Activated B cell treated with CpG ODN at 0.5 μM for 24 hours (primary cell): Measurements from ENCODE around the gene SRR. TPM values are rescaled to one million over a fixed set of nuclear protein-coding genes. Genes with fewer than 3 reads are reported as not detected.

Source experiments
- ATAC-seq: fragments of 200-7000 bp; cut with Tn5 transposase; one replicate; pipeline ENCODE4 v1.10.0; 2021; ENCODE audit warnings: low read depth, mild to moderate bottlenecking, moderate library complexity
- CTCF ChIA-PET: fragments of 350-600 bp; sonication (Branson Sonifier 250); formaldehyde crosslinking; loops from one replicate; lab custom pipeline; 2021; ENCODE audit warnings: antibody characterized with exemption; lab: Charles Lee
- POLR2A ChIA-PET: fragments of 350-600 bp; sonication (Branson Sonifier 250); formaldehyde crosslinking; loops from one replicate; lab custom pipeline; 2021; ENCODE audit warnings: antibody characterized with exemption; lab: Charles Lee
- DNase-seq: peaks from one replicate; pipeline ENCODE4 v3.0.0; 2022
- H3K27ac Mint-ChIP-seq: one replicate; pipeline ENCODE4 v1.8.0; 2020; ENCODE audit warnings: mixed read lengths
- H3K27me3 Mint-ChIP-seq: one replicate; pipeline ENCODE4 v1.8.0; 2021; ENCODE audit warnings: mixed read lengths
- H3K36me3 Mint-ChIP-seq: one replicate; pipeline ENCODE4 v1.8.0; 2021; ENCODE audit warnings: low read depth, mixed read lengths
- H3K4me1 Mint-ChIP-seq: one replicate; pipeline ENCODE4 v1.8.0; 2021; ENCODE audit warnings: mixed read lengths
- H3K4me3 Mint-ChIP-seq: one replicate; pipeline ENCODE4 v1.8.0; 2020; ENCODE audit warnings: mild to moderate bottlenecking, mixed read lengths
- H3K9me3 Mint-ChIP-seq: one replicate; pipeline ENCODE4 v1.8.0; 2020; ENCODE audit warnings: mixed read lengths
- CTCF ChIP-seq: fragments of 200-600 bp; IDR thresholded peaks from one replicate; pipeline ENCODE4 v1.8.0; 2022; ENCODE audit warnings: antibody characterized with exemption, mild to moderate bottlenecking
- intact Hi-C: fragments of 100-400 bp; cut with micrococcal nuclease; formaldehyde crosslinking; loops from one replicate; pipeline ENCODE4 v1.15.1; 2024
- total RNA-seq: library from RNA; stranded (reverse); gene quantifications from 2 replicates; pipeline ENCODE4 v1.2.3, GENCODE V29; 2022

Gene SRR
- total RNA-seq, 1 donor from 2014 or later: 5.7 TPM

- TF ChIP-seq CTCF: no peak
- Mint-ChIP-seq H3K27me3 (no peaks in the 10 kb centered on the region), H3K36me3 (peaks cover 63% of the 10 kb centered on the region), H3K27ac (no peak overlapping the region), H3K4me3 (no peak overlapping the region), H3K4me1 (no peaks in the 10 kb centered on the region), H3K9me3 (no peaks in the 10 kb centered on the region)
- DNase-seq (no peak), ATAC-seq (no peak)
- CTCF ChIA-PET: interaction anchor here (0.6 kb wide), 1 partner anchor 1165 kb away, joined by 3 read pairs; no protein-coding TSS in a partner anchor
- intact Hi-C loops: no loop called here
- POLR2A ChIA-PET: no interaction called here
Measured at GRCh38 chr17:2279707-2280106, 24.0 kb upstream of the SRR start.

GRCh38 chr17:2282297-2282873 is 21.4 kb upstream of the SRR start:
- no peak for DNase-seq
- ChIA-PET POLR2A (interaction anchor here (1.2 kb wide), 1 partner anchor 227 kb away, joined by 4 read pairs; the partner anchor contains the start of gene HIC1), CTCF (interaction anchor here (0.6 to 2.8 kb wide), 12 partner anchors 18 to 417 kb away, joined by 3 to 21 read pairs (median 4); partner anchors contain the start of gene HIC1)
- H3K4me3 Mint-ChIP-seq: no peak overlapping the region
- H3K27ac Mint-ChIP-seq: no peak overlapping the region
- H3K36me3 Mint-ChIP-seq: peaks cover 61% of the 10 kb centered on the region
- no peak for TF ChIP-seq CTCF
- ATAC-seq: peak; percentile 66
- no peaks in the 10 kb centered on the region for H3K9me3 Mint-ChIP-seq
- H3K4me1 Mint-ChIP-seq: no peaks in the 10 kb centered on the region
- intact Hi-C loops: loop anchor here (1.0 kb wide), 2 partner anchors 227 to 400 kb away; partner anchors contain the start of gene HIC1
- H3K27me3 Mint-ChIP-seq: no peaks in the 10 kb centered on the region

GRCh38 chr17:2283302-2283701 is 20.4 kb upstream of the SRR start:
- intact Hi-C loops: no loop called here
- TF ChIP-seq CTCF: no peak
- ChIA-PET POLR2A (interaction anchor here (0.6 to 1.2 kb wide), 2 partner anchors 19 to 228 kb away, joined by 4 to 7 read pairs; partner anchors contain the start of gene HIC1), CTCF (interaction anchor here (0.8 to 2.8 kb wide), 9 partner anchors 19 to 418 kb away, joined by 3 to 21 read pairs (median 6); partner anchors contain the start of gene HIC1)
- Mint-ChIP-seq H3K4me3 (no peak overlapping the region), H3K36me3 (peaks cover 69% of the 10 kb centered on the region), H3K4me1 (no peaks in the 10 kb centered on the region), H3K27me3 (no peaks in the 10 kb centered on the region), H3K27ac (no peak overlapping the region), H3K9me3 (no peaks in the 10 kb centered on the region)
- DNase-seq (no peak), ATAC-seq (no peak)

- intact Hi-C loops: no loop called here
- Mint-ChIP-seq H3K27me3 (no peaks in the 10 kb centered on the region), H3K9me3 (peaks cover 4% of the 10 kb centered on the region), H3K36me3 (peaks cover 73% of the 10 kb centered on the region), H3K4me3 (no peak overlapping the region), H3K27ac (no peak overlapping the region), H3K4me1 (peaks cover 5% of the 10 kb centered on the region)
- CTCF ChIA-PET: interaction anchor here (0.6 kb wide), 1 partner anchor 1031 kb away, joined by 3 read pairs; no protein-coding TSS in a partner anchor
- POLR2A ChIA-PET: interaction anchor here (0.6 kb wide), 2 partner anchors 114 to 288 kb away, joined by 3 to 8 read pairs; no protein-coding TSS in a partner anchor
- DNase-seq (no peak), ATAC-seq (no peak)
- no peak for TF ChIP-seq CTCF
Measured at GRCh38 chr17:2289878-2290478, 13.8 kb upstream of the SRR start.

- Mint-ChIP-seq H3K36me3 (peaks cover 82% of the 10 kb centered on the region), H3K4me3 (no peak overlapping the region), H3K27ac (no peak overlapping the region), H3K9me3 (peaks cover 4% of the 10 kb centered on the region), H3K4me1 (peaks cover 5% of the 10 kb centered on the region), H3K27me3 (no peaks in the 10 kb centered on the region)
- POLR2A ChIA-PET: interaction anchor here (1.0 kb wide), 1 partner anchor 12 kb away, joined by 3 read pairs; the partner anchor contains the start of genes SMG6 and SRR
- intact Hi-C loops: no loop called here
- CTCF ChIA-PET: no interaction called here
- no peak for DNase-seq
- ATAC-seq: no peak
- TF ChIP-seq CTCF: no peak
Measured at GRCh38 chr17:2292100-2292499, 11.7 kb upstream of the SRR start.
